WTC11 (cell line): ENCODE data around the gene HSD17B3. TPM values are rescaled to one million over a fixed set of nuclear protein-coding genes. Genes with fewer than 3 reads are reported as not detected.

Experiments
- ATAC-seq: fragments of 200-7000 bp; cut with Tn5 transposase; 2 replicates; pipeline ENCODE4 v1.10.0; 2021; ENCODE audit warnings: mild to moderate bottlenecking, moderate library complexity
- CTCF ChIA-PET: fragments of 300-600 bp; sonication (Branson Sonifier 250); formaldehyde crosslinking; loops from one replicate; lab custom pipeline; 2021; ENCODE audit warnings: antibody characterized with exemption; lab: Charles Lee
- POLR2A ChIA-PET: fragments of 350-600 bp; sonication (Branson Sonifier 250); formaldehyde crosslinking; loops from one replicate; lab custom pipeline; 2021; ENCODE audit warnings: antibody characterized with exemption; lab: Charles Lee
- DNase-seq: peaks from one replicate; pipeline ENCODE4 v3.0.0; 2021; ENCODE audit warnings: low spot score
- H3K27ac Mint-ChIP-seq: 2 replicates; pipeline ENCODE4 v1.8.0; 2021; ENCODE audit warnings: mixed read lengths
- H3K27me3 Mint-ChIP-seq: 2 replicates; pipeline ENCODE4 v1.8.0; 2021; ENCODE audit warnings: low read depth, mild to moderate bottlenecking, moderate library complexity, mixed read lengths
- H3K36me3 Mint-ChIP-seq: 2 replicates; pipeline ENCODE4 v1.8.0; 2021; ENCODE audit warnings: mixed read lengths
- H3K4me1 Mint-ChIP-seq: 2 replicates; pipeline ENCODE4 v1.8.0; 2022; ENCODE audit warnings: mixed read lengths
- H3K4me3 Mint-ChIP-seq: 2 replicates; pipeline ENCODE4 v1.8.0; 2021; ENCODE audit warnings: mild to moderate bottlenecking, moderate library complexity, mixed read lengths
- H3K9me3 Mint-ChIP-seq: 2 replicates; pipeline ENCODE4 v1.8.0; 2021; ENCODE audit warnings: mixed read lengths
- ATF3 ChIP-seq: sonication (generic); formaldehyde crosslinking; conservative IDR thresholded peaks from 2 replicates; pipeline ENCODE4 v1.8.1; 2022; ENCODE audit warnings: mild to moderate bottlenecking, missing genetic modification reagents
- E2F4 ChIP-seq: sonication (generic); formaldehyde crosslinking; IDR thresholded peaks from 2 replicates; pipeline ENCODE4 v1.8.1; 2022; ENCODE audit warnings: low read depth, mild to moderate bottlenecking, moderate library complexity, missing genetic modification reagents, borderline replicate concordance
- E2F5 ChIP-seq: sonication (generic); formaldehyde crosslinking; IDR thresholded peaks from 2 replicates; pipeline ENCODE4 v1.8.1; 2022; ENCODE audit warnings: mild to moderate bottlenecking, moderate library complexity, missing genetic modification reagents
- EMX1 ChIP-seq: fragments of 250-450 bp; sonication (Bioruptor Pico); IDR thresholded peaks from 2 replicates; pipeline ENCODE4 v1.8.0; 2021; ENCODE audit warnings: mild to moderate bottlenecking
- FOXJ3 ChIP-seq: sonication (generic); formaldehyde crosslinking; IDR thresholded peaks from 2 replicates; pipeline ENCODE4 v1.9.0; 2021; ENCODE audit warnings: missing genetic modification reagents, mild to moderate bottlenecking, borderline replicate concordance
- GTF2I ChIP-seq: fragments of 250-450 bp; sonication (Bioruptor Pico); conservative IDR thresholded peaks from 2 replicates; pipeline ENCODE4 v1.4.0; 2021; ENCODE audit warnings: mild to moderate bottlenecking
- IRF2 ChIP-seq: sonication (generic); formaldehyde crosslinking; IDR thresholded peaks from 2 replicates; pipeline ENCODE4 v1.8.0; 2022; ENCODE audit warnings: low read depth, missing genetic modification reagents, borderline replicate concordance
- JUN ChIP-seq: sonication (generic); formaldehyde crosslinking; IDR thresholded peaks from 2 replicates; pipeline ENCODE4 v1.8.0; 2023; ENCODE audit warnings: mild to moderate bottlenecking, missing genetic modification reagents
- MAX ChIP-seq: sonication (generic); formaldehyde crosslinking; IDR thresholded peaks from 2 replicates; pipeline ENCODE4 v1.8.0; 2022; ENCODE audit warnings: mild to moderate bottlenecking, missing genetic modification reagents
- MXD4 ChIP-seq: fragments of 250-450 bp; sonication (Bioruptor Pico); IDR thresholded peaks from 2 replicates; pipeline ENCODE4 v1.8.0; 2021; ENCODE audit warnings: mild to moderate bottlenecking, moderate library complexity, borderline replicate concordance
- NR2C2 ChIP-seq: sonication (generic); formaldehyde crosslinking; IDR thresholded peaks from 2 replicates; pipeline ENCODE4 v1.8.0; 2022; ENCODE audit warnings: mild to moderate bottlenecking, missing genetic modification reagents
- NR3C1 ChIP-seq: sonication (generic); formaldehyde crosslinking; conservative IDR thresholded peaks from 2 replicates; pipeline ENCODE4 v1.8.1; 2023; ENCODE audit warnings: low read depth, mild to moderate bottlenecking, missing genetic modification reagents
- OVOL2 ChIP-seq: fragments of 250-450 bp; sonication (Bioruptor Pico); IDR thresholded peaks from 2 replicates; pipeline ENCODE4 v1.9.0; 2021; ENCODE audit warnings: mild to moderate bottlenecking, borderline replicate concordance
- SMAD4 ChIP-seq: sonication (generic); formaldehyde crosslinking; IDR thresholded peaks from 2 replicates; pipeline ENCODE4 v1.8.0; 2022; ENCODE audit warnings: mild to moderate bottlenecking, missing genetic modification reagents
- USF2 ChIP-seq: sonication (generic); formaldehyde crosslinking; IDR thresholded peaks from 2 replicates; pipeline ENCODE4 v1.8.1; 2023; ENCODE audit warnings: mild to moderate bottlenecking, missing genetic modification reagents, moderate library complexity
- ZBTB43 ChIP-seq: sonication (generic); formaldehyde crosslinking; IDR thresholded peaks from 2 replicates; pipeline ENCODE4 v1.8.1; 2023; ENCODE audit warnings: mild to moderate bottlenecking, missing genetic modification reagents
- ZSCAN18 ChIP-seq: fragments of 250-450 bp; sonication (Bioruptor Pico); IDR thresholded peaks from 2 replicates; pipeline ENCODE4 v2.1.2; 2022; ENCODE audit warnings: mild to moderate bottlenecking, moderate library complexity
- total RNA-seq: library from RNA; stranded (reverse); gene quantifications from 3 replicates; pipeline ENCODE4 v1.2.3, GENCODE V29; 2021

HSD17B3 gene
- total RNA-seq, 1 experiment from 2014 or later: not detected

- TF ChIP-seq USF2 (CRISPR knock-in tag) (no peak), E2F5 (CRISPR knock-in tag) (no peak), NR3C1 (CRISPR knock-in tag) (no peak), IRF2 (CRISPR knock-in tag) (no peak), SMAD4 (no peak)
These were observed 97.1 kb downstream of the HSD17B3 start (continued) for GRCh38 chr9:96204853-96205252.

GRCh38 chr9:96203867-96204501 is 98.0 kb downstream of the HSD17B3 start:
- CTCF ChIA-PET: no interaction called here
- POLR2A ChIA-PET: no interaction called here
- ATAC-seq (no peak), DNase-seq (no peak)
- H3K36me3 Mint-ChIP-seq: no peaks in the 10 kb centered on the region
- no peak for TF ChIP-seq JUN (CRISPR knock-in tag)
- no peak for TF ChIP-seq ZSCAN18 (CRISPR knock-in tag)
- TF ChIP-seq ZBTB43 (CRISPR knock-in tag): no peak
- TF ChIP-seq OVOL2 (CRISPR knock-in tag): no peak
- TF ChIP-seq FOXJ3 (CRISPR knock-in tag): no peak
- no peak for TF ChIP-seq EMX1
- TF ChIP-seq MAX (CRISPR knock-in tag): no peak
- TF ChIP-seq MXD4 (CRISPR knock-in tag): no peak
- no peak for TF ChIP-seq SMAD4
- no peak for TF ChIP-seq GTF2I (CRISPR knock-in tag)
- H3K4me3 Mint-ChIP-seq: no peak overlapping the region
- H3K9me3 Mint-ChIP-seq: peaks cover 11% of the 10 kb centered on the region
- H3K4me1 Mint-ChIP-seq: peaks cover 9% of the 10 kb centered on the region
- H3K27ac Mint-ChIP-seq: no peak overlapping the region
- no peaks in the 10 kb centered on the region; the same call in 1 of the 2 replicates for H3K27me3 Mint-ChIP-seq

- Mint-ChIP-seq H3K4me3 (no peak overlapping the region), H3K27ac (no peak overlapping the region), H3K27me3 (no peaks in the 10 kb centered on the region; the same call in 1 of the 2 replicates), H3K36me3 (no peaks in the 10 kb centered on the region), H3K9me3 (peaks cover 11% of the 10 kb centered on the region), H3K4me1 (peaks cover 9% of the 10 kb centered on the region)
- DNase-seq: no peak
- ChIA-PET POLR2A (no interaction called here), CTCF (no interaction called here)
- TF ChIP-seq E2F4 (CRISPR knock-in tag): no peak
- no peak for TF ChIP-seq NR2C2 (CRISPR knock-in tag)
- no peak for TF ChIP-seq ATF3
- TF ChIP-seq, all 79 proteins: peak for 0
- ATAC-seq: no peak
These were observed 98.8 kb downstream of the HSD17B3 start for GRCh38 chr9:96202971-96203780.
